ENCODE results near the gene NKX2-1. TPM values are rescaled to one million over a fixed set of nuclear protein-coding genes. Genes with fewer than 3 reads are reported as not detected.

The NKX2-1 gene
- total and polyA plus RNA-seq, 5 donors: 0.25 TPM; not detected in 4

DNA sequence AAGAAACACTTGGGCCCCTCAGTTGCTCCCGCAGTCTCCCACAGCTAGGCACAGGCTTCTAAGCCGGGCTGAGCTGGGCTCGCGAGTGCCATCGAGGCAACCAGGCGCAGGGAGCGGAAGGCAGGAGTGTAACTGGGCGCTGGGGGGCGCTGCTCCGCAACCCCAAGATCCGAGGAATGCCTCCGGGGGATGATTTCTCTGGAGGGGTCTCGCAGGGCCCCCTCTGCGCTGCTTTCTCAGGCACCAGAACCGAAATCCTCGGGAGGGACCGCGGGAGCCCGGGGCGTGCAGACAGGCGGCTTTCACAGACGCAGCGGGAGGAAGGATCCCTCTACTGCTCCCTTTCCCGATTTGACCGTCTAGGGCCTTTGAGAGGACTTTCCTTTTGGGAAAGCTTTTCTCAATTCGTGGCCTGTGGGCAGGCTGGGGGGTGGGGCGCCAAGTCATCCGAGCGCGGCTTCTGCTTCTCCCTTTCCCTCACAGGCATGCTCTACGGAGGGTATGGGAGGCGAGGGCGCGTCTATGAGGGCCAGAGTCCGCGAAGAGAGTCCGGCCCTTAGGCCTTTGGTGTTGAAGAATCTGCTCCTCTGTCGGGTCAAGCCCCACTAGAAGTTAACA lies 4.3 kb upstream of the NKX2-1 start:
- H3K27ac ChIP-seq (ENCODE audit: low read length): no peak overlapping the region
- ATAC-seq: no peak
- WGBS: 7% methylated on average over 38 of the region's 38 CpGs
- H3K4me3 ChIP-seq (ENCODE audit: low read length): no peak overlapping the region
- H3K9me3 ChIP-seq (ENCODE audit: control insufficient read depth, low read length): no peaks in the 10 kb centered on the region
- peaks cover 2% of the 10 kb centered on the region for H3K4me1 ChIP-seq (ENCODE audit: control insufficient read depth, insufficient read depth, low read length)
- intact Hi-C loops (cut with DNase I): no loop called here
- DNase-seq: no peak
- peaks cover 4% of the 10 kb centered on the region for H3K27me3 ChIP-seq (ENCODE audit: control insufficient read depth, insufficient read depth)

DNA sequence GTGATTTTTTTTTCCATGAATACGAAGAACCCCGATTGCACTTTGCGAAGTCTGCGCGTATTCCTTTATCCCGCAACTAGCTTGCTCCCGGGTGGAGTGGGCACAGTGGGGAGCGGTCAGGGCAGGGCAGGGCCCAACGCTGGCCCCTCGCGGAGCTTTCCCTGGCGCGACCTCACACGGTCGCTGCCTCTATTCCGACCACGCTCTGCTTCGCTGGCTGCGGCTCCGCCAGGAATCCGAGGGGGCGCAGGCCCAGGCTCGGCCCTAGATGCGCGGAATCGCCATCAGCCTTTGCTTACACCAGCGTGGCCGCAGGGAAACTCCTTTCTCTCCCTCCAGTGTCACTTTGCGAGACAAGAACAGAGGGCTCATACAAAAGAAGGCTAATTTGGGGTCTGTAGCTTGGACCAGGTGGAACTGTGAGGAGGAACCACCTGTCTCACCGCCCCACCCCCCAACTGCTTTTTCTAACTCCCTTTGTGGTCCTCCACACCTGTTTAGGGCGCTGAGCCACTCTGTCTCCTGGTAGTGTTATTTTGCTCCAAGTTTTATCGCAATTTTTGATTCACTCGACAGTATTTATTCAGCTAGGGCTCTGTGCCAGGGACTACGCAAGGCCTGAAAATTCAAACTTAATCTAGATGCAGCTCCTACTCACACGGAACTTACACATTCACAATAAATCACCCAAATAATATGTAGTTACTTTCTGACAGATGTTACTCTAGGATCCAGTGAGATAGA lies 3.1 kb upstream of the NKX2-1 start:
- H3K27ac ChIP-seq (ENCODE audit: low read length): no peak overlapping the region
- no peaks in the 10 kb centered on the region for H3K9me3 ChIP-seq (ENCODE audit: control insufficient read depth, low read length)
- DNase-seq (no peak), ATAC-seq (no peak)
- intact Hi-C loops (cut with DNase I): no loop called here
- no peak overlapping the region for H3K4me3 ChIP-seq (ENCODE audit: low read length)
- WGBS: 6% methylated on average over 35 of the region's 35 CpGs
- H3K27me3 ChIP-seq (ENCODE audit: control insufficient read depth, insufficient read depth): no peaks in the 10 kb centered on the region
- H3K4me1 ChIP-seq (ENCODE audit: control insufficient read depth, insufficient read depth, low read length): peaks cover 2% of the 10 kb centered on the region

DNA sequence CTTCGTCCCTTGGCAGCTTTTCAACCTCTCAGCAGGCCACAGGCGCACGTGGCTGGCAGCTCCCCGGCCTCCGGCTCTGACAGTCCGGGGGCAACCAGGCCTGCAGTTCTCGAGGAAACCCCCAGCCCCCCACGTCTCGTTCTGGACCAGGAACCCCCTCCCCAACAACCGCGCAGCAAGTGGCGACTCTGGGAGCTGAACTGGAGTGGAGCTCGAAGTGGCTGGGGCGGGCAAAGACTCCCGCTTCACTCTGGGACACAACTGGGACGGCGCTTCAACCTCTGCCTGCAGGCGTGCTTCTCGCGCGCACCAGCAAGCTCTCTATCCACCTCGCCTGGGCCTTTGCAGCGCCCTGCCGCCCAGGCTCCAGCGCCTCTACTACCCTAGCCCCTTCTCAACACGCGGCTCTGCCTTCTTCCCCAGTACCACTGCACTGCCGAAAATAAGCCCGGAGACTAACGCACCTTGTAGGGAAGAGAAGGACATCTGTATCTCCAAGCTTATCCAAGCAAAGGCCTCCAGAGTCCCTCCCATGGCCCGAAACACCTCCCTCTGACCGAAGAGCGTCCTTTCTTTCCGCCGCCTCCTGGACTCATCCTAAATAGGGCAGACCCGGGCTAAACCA lies 2.4 kb upstream of the NKX2-1 start:
- Histone ChIP-seq H3K27me3 (ENCODE audit: control insufficient read depth, insufficient read depth) (no peaks in the 10 kb centered on the region), H3K27ac (ENCODE audit: low read length) (no peak overlapping the region), H3K4me1 (ENCODE audit: control insufficient read depth, insufficient read depth, low read length) (peaks cover 2% of the 10 kb centered on the region), H3K4me3 (ENCODE audit: low read length) (no peak overlapping the region), H3K9me3 (ENCODE audit: control insufficient read depth, low read length) (no peaks in the 10 kb centered on the region)
- WGBS: 4% methylated on average over 36 of the region's 36 CpGs
- intact Hi-C loops (cut with DNase I): no loop called here
- no peak for DNase-seq
- ATAC-seq: no peak

DNA sequence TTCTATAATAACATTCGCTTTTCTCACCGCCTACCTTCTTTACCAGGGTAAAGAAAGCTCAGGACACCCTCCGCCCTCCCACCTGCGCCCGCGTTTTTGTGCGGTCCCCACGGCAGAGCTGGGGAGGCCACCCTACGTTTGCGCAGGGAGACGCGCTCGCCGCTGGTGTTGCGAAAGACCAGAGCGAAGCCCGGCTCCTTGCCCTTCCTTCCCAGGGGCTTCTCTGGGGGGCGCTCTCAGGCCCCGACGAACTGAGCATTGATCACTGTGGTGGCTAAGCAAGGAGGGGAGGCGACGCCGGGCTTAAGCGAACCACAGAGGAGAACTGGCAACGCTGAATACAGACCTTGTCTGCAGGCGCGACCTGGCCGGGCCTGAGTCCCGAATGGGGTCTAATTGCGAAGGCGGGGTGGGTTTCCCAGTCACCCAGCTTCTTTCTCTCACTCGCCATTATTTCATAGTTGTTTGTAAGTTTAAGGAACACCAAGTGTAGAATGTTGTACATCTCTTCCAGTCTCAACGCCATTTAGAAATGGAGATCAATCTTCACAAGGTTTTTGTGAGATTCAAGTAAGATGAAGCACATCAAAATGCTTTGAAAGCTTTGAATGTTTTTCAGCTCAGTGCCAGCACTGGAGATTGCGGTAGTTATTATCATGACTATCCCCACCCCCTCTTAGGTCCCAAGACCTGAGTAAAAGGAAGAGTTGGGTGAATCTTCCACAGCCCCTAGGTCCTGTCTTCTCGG lies 1.7 kb upstream of the NKX2-1 start:
- H3K4me1 ChIP-seq (ENCODE audit: control insufficient read depth, insufficient read depth, low read length): peaks cover 2% of the 10 kb centered on the region
- intact Hi-C loops (cut with DNase I): no loop called here
- DNase-seq (no peak), ATAC-seq (no peak)
- H3K9me3 ChIP-seq (ENCODE audit: control insufficient read depth, low read length): no peaks in the 10 kb centered on the region
- WGBS: 5% methylated on average over 35 of the region's 35 CpGs
- H3K27me3 ChIP-seq (ENCODE audit: control insufficient read depth, insufficient read depth): no peaks in the 10 kb centered on the region
- H3K27ac ChIP-seq (ENCODE audit: low read length): no peak overlapping the region
- peak overlapping the region; percentile 31 for H3K4me3 ChIP-seq (ENCODE audit: low read length)

DNA sequence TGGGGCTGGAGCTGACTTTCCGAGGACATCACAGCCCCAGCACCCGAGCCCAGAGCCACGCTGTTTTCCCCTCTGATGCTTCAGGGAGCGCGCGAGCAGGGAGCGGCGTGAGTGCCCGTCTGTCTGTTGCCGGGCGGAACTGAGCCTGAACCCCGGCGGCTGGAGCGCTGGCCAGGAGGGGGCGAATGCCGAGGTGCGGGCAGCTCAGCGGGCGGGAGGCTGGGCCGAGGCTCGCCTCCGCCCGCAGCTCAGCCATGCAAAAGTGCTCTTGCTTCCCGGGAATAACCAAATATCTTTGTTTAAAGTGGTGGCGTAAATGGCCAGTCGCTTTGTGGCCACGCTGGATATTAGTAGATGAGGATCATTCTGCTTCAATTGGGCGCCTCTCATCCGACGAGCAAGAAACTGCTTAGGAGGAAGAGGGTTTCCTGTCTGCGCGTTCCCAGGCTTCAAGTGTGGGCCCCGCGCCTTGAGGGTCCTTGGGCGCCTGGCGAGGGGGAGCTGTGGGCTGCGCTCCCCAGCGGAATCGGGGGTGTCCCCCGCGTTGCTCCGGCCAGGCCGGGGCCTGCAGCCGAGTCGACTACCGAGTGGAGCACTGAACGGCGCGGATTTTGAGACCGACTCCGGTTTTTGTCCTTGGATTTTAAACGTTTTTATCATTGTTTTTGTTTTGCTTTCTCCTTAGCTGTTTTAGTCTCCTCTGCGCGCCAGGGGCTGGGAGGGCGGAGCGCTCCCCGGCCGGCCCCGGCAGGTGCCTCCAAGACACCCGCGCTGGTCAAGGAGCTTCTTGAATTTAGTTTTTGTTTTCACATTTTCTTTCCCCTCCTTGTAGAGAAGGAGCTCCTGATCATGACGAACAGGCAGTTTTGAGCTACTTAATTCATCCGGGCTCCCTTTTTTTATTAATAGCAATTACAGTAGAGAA lies 831 bp upstream of the NKX2-1 start:
- ATAC-seq: peak in 1 of 2 donors; percentile 41
- H3K4me3 ChIP-seq (ENCODE audit: low read length): peak overlapping the region; percentile 31
- intact Hi-C loops (cut with DNase I): no loop called here
- 1% methylated on average over 63 of the region's 63 CpGs for WGBS
- H3K27me3 ChIP-seq (ENCODE audit: control insufficient read depth, insufficient read depth): no peaks in the 10 kb centered on the region
- DNase-seq: no peak
- H3K27ac ChIP-seq (ENCODE audit: low read length): no peak overlapping the region
- peaks cover 2% of the 10 kb centered on the region for H3K4me1 ChIP-seq (ENCODE audit: control insufficient read depth, insufficient read depth, low read length)
- H3K9me3 ChIP-seq (ENCODE audit: control insufficient read depth, low read length): no peaks in the 10 kb centered on the region

DNA sequence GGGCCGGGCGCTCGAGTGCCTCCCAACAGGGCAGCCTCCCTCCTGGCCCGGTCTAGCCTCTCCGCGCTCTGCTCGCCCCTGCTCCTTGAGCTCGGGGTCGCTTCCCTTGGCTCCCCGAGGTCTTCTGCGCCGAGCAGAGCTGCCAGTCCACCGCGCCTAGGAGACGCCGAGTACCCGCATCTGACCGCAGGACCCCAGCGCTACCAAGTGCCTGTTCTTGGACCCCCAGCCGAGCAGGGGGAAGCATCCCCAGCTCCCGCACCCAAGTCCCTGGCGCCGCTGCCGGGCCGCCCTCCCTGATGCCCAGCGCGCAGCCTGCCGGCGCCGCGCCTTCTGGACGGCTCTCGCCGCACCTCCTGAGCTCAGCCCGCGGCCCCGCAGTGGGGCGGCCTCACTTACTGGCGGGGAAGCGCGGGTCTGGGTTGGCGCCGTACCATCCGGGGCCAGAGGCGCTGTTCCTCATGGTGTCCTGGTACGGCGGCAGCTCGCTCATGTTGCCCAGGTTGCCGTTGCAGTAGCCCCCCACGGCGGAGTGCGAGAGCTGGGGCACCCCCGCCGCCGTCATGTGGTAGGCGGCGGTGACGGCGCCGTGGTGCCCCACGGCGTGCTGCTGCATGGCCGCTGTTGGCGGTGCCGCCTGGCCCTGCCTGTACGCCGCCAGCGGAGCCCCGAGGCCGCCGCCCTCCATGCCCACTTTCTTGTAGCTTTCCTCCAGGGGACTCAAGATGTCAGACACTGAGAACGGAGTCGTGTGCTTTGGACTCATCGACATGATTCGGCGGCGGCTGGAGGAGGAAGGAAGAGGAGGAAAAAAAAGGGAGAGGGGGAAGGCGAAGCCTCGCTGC lies 1.2 kb downstream of the NKX2-1 start:
- ATAC-seq (no peak), DNase-seq (no peak)
- Histone ChIP-seq H3K9me3 (ENCODE audit: control insufficient read depth, low read length) (no peaks in the 10 kb centered on the region), H3K4me1 (ENCODE audit: control insufficient read depth, insufficient read depth, low read length) (peaks cover 2% of the 10 kb centered on the region), H3K27ac (ENCODE audit: low read length) (no peak overlapping the region), H3K27me3 (ENCODE audit: control insufficient read depth, insufficient read depth) (peaks cover 4% of the 10 kb centered on the region), H3K4me3 (ENCODE audit: low read length) (peak overlapping the region; percentile 31)
- intact Hi-C loops (cut with DNase I): no loop called here
- 2% methylated on average over 79 of the region's 79 CpGs for WGBS

DNA sequence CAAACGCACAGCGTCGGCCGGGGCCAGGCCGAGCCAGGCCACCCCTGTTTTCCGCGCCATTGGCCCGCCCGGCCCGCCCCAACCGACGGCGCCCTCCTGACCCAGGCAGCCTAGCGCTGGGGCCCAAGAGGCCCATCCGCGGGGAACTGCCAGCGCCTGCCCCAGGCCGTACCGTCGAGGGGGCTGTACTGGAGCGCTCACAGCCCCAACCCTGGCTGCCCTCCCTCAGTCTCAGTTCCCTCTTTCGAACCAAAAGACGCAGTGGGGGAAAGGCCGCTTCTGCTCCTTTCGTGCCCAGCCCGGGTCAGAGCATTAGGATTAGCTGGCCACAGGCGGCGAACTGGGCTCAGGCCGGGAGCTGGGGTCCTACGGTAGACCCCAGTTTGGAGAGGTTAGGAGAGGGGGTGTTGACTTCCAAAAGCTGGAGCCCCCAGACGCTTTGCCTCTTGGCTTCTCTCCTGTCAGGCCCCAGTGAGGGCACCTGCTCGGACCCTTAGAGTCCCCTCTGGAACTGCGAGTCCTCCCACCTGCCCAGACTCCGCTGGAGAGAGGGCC lies 1.9 kb downstream of the NKX2-1 start:
- Histone ChIP-seq H3K4me1 (ENCODE audit: control insufficient read depth, insufficient read depth, low read length) (peaks cover 2% of the 10 kb centered on the region), H3K9me3 (ENCODE audit: control insufficient read depth, low read length) (no peaks in the 10 kb centered on the region), H3K27ac (ENCODE audit: low read length) (no peak overlapping the region), H3K4me3 (ENCODE audit: low read length) (no peak overlapping the region), H3K27me3 (ENCODE audit: control insufficient read depth, insufficient read depth) (peaks cover 4% of the 10 kb centered on the region)
- intact Hi-C loops (cut with DNase I): no loop called here
- ATAC-seq: no peak
- no peak for DNase-seq
- 3% methylated on average over 34 of the region's 34 CpGs for WGBS

DNA sequence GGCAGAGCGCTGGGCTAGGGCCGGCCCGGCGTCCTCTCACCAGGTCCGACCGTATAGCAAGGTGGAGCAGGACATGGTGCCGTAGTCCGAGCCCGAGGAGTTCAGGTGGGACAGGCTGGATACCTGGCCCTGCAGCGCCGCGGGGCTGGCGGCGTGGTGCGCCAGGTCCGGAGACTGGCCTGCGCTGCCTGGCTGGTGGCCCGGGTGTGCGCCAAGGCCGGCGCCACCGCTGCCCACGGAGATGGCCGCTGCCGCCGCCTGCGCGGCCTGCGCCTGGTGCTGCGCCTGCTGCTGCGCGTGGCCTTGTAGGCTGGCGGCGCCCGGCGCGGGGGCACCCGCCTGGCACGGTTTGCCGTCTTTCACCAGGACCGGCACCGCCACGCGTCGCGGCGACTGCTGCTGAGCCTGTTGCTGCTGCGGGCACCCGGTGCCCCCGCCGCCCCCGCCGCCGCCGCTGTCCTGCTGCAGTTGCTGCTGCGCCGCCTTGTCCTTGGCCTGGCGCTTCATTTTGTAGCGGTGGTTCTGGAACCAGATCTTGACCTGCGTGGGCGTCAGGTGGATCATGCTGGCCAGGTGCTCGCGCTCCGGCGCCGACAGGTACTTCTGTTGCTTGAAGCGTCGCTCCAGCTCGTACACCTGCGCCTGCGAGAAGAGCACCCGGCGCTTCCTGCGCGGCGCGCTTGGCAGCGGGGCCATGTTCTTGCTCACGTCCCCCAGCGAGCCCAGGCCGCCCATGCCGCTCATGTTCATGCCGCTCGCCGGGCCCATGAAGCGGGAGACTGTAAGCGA lies 2.6 kb downstream of the NKX2-1 start:
- intact Hi-C loops (cut with DNase I): no loop called here
- no peak for ATAC-seq
- H3K27ac ChIP-seq (ENCODE audit: low read length): no peak overlapping the region
- WGBS: 3% methylated on average over 87 of the region's 87 CpGs
- peaks cover 7% of the 10 kb centered on the region for H3K27me3 ChIP-seq (ENCODE audit: control insufficient read depth, insufficient read depth)
- H3K4me3 ChIP-seq (ENCODE audit: low read length): peak overlapping the region; percentile 8
- H3K4me1 ChIP-seq (ENCODE audit: control insufficient read depth, insufficient read depth, low read length): peaks cover 2% of the 10 kb centered on the region
- DNase-seq: no peak
- H3K9me3 ChIP-seq (ENCODE audit: control insufficient read depth, low read length): no peaks in the 10 kb centered on the region

DNA sequence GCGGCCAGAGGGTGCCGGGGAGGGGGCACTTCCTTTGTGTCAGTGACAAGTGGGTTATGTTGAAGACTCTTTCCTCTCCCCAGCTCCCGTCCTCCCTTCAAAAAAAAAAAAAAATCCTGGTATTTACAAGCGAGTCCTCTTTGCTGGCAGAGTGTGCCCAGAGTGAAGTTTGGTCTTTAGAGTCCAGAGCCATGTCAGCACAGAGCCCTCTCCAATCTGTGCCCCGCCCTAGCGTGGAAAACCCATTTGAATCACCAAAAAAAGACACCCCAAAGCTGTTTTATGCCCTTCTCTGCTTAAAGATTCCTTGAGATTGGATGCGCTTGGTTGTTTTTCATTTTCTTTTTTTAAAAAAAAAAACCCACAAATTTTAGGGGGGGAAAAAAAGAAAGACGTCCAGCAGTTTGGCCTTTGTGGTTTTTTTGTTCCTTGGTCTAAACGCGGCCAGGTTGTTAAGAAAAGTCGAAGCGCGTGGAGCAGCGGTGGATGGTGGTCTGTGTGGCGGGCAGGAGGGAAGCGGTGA lies 3.3 kb downstream of the NKX2-1 start:
- DNase-seq: no peak
- ATAC-seq: no peak
- H3K27ac ChIP-seq (ENCODE audit: low read length): no peak overlapping the region
- no peak overlapping the region for H3K4me3 ChIP-seq (ENCODE audit: low read length)
- intact Hi-C loops (cut with DNase I): no loop called here
- 5% methylated on average over 16 of the region's 16 CpGs for WGBS
- no peaks in the 10 kb centered on the region for H3K9me3 ChIP-seq (ENCODE audit: control insufficient read depth, low read length)
- H3K27me3 ChIP-seq (ENCODE audit: control insufficient read depth, insufficient read depth): peaks cover 7% of the 10 kb centered on the region
- peaks cover 2% of the 10 kb centered on the region for H3K4me1 ChIP-seq (ENCODE audit: control insufficient read depth, insufficient read depth, low read length)

Data from right cardiac atrium (tissue), 5 donors.